Suppressor macrophage treated with lipopolysaccharide for 4 hours (primary cell): ENCODE results near the gene TOMM40.
"Not testable (repeated sequence)": the region's sequence is repeated elsewhere in the genome, so short reads cannot be mapped to it uniquely, and the experiment has no call there.

Source experiments
- DNase-seq: peaks from one replicate; pipeline ENCODE4 v3.0.0-alpha.2; 2020

The TOMM40 gene

DNA sequence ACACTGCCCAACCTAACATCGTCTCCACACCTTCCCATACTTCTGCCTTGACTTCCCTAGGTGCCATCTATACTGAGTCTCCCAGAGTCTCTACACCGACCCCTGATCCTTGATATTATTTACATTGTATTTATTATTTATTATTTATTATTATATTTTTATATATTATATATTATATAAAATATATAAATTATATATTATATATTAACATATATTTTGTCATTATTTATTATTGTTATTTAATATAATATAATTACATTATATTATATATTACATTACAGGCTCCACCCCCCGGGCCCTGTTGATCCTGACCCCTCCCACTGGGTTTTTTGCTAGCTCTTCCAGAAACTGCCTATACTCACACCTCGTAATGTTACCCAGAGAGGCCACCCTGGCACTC, 18.4 kb upstream of the TOMM40 start:
- no peak for DNase-seq

DNA sequence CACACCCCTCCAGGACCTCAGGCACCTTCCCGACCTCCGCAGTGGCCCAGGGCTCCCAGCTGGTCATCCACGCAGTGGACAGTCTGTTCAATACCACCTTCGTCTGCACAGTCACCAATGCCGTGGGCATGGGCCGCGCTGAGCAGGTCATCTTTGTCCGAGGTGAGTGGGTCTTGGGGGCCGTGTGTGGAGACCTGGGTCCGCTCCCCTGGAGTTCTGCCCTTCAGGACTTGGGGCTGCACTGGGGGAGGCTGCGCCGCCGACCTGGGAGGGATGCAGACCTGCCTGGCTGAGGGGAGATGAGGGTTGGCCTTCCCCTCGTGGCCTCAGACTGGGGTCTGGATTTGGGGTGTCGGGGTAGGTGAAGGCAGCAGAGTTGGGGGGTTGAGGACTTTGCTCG, 16.7 kb upstream of the TOMM40 start:
- DNase-seq, result no peak

DNA sequence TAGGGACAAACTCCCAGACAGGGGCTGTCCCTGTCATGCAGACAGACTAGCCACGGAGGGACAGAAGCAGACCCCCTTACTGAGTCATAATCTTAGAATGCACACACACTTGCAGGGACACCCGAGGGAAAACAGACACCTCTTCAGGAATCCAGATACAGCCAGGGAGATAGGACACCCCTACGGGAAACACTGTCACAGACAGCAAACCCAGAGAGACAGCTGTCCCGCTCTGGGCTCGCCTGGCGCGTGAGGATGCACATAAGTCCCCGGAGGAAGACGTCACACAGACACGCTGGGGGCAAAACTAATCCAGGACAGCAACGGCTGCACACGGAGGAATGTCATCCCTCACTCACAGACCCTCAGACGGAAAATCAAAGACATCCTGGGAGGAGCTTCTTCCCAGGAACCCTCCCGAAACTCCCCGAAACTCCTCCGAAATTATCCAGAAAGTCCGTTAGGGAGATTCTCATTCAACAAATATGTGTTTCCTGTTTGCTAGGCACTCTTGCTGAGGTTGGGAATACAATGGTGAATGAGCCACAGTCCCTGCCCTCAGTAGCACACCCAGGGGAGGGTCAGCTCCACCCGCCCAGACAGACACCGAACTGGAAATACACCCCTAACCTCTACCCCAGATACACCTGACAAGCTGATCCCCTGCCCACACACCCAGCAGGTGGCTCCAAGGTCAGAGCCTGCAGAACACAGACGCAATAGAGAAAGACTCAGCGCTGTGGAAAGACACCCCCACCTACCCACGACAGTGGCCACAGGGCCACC, 15.2 kb upstream of the TOMM40 start:
- DNase-seq, result no peak

DNA sequence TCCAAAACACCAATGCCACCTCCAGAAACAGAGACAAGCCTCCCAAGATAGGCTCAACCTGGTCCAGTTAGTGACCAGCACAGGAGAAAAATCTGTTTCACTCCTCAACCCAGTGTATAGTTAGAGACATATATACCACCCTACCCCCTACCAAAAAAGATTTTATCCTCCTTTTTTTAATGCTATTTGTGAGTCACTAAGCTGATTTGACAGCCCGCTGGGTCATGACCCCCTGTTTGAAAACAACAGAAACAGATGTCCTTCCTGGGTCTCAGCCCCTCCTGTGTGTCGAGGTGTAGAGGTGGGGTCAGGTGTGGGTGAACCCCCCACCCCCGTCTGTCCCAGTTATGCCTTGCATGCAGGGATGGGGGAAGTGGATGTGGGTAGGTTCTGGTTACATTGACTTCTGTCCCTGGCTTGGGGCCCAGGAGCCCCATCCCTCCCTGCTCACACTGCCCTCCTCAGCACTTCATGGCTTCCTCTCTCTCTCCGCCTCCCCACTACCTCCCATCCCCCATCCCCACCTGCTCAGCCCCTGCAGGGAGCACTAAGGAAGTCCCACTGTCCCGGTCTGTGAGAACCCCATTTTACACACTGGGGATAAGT, 14.0 kb upstream of the TOMM40 start:
- no peak for DNase-seq

DNA sequence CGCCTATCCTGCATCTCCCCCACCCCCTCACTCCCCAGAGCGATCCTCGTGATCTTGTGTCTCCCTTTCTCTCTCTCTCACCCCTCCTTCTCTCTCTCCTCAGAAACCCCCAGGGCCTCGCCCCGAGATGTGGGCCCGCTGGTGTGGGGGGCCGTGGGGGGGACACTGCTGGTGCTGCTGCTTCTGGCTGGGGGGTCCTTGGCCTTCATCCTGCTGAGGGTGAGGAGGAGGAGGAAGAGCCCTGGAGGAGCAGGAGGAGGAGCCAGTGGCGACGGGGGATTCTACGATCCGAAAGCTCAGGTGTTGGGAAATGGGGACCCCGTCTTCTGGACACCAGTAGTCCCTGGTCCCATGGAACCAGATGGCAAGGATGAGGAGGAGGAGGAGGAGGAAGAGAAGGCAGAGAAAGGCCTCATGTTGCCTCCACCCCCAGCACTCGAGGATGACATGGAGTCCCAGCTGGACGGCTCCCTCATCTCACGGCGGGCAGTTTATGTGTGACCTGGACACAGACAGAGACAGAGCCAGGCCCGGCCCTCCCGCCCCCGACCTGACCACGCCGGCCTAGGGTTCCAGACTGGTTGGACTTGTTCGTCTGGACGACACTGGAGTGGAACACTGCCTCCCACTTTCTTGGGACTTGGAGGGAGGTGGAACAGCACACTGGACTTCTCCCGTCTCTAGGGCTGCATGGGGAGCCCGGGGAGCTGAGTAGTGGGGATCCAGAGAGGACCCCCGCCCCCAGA, 12.8 kb upstream of the TOMM40 start:
- no peak for DNase-seq

DNA sequence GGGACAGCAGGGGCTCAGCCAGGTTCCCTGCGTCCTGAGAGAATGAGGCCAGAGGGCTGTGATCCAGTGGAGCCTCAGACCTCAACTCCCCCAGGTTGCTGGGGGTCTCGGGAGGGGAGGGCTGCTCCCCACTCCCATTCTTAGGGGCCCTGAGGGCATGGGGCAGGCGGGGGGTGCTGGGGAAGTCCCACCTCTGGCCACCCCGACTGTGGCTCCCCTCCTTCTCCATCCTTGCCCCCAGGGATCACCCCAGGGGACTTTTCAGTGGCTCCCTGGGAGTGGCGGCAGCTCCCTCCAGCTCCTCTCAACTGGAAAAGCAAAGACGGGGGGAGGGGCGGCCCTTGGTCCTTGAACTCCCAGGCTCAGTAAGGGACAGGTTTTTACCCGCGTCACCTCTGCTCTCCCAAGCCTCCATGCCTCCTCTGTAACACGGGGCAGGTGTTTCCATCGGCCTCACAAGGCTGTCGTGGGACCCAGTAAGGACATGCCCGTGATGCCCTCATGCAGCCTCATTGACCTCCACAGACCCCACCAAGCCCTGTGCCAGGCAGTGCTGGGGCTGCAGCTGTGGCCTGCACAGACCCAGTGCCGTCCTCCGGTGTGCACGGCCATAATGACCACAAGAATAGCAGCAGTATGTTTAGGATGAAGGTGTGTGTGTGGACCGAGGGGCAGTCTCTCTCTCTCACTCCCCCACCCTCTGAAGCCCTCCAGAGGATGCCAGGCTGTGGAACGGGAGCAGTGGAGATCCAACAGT, 11.6 kb upstream of the TOMM40 start:
- DNase-seq, result no peak

DNA sequence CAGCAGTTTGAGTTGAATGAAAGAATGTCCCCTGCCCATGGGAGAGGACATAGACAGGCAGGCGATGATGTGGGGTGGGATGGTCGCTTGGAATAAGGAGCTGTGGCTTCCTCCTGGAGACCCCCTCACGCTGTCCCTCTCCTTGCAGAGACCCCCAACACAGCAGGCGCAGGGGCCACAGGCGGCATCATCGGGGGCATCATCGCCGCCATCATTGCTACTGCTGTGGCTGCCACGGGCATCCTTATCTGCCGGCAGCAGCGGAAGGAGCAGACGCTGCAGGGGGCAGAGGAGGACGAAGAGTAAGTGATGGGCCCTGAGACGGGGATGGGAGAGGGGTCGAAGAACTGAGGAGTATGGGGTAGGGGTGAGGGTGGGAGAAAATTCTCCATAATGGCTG, 9.0 kb upstream of the TOMM40 start:
- DNase-seq, result no peak

DNA sequence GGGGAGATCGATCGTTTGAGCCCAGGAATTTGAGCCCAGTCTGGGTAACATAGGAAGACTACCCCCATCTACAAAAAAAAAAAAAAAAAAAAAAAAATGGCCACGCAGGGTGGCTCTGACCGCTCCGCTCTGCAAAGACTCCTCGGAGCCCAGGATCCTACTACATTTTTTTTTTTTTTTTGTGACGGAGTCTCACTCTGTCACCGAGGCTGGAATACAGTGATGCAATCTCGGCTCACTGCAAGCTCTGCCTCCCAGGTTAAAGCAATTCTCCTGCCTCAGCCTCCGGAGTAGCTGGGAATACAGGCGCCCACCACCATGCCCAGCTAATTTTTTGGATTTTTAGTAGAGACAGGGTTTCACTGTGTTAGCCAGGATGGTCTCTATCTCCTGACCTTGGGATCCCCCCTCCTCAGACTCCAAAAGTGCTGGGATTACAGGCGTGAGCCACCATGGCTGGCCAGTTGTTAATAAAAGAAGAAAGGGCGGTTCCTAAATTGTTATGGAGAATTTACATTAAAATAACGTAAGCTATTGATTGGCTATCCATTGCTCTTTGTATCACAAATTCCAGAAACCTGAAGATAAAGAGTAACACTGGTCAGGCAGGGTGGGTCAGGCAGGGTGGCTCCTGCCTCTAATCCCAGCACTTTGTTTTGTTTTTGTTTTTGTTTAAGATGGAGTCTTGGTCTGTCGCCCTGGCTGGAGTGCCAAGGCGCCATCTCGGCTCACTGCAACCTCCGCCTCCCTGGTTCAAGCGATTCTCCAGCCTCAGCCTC, 8.2 kb upstream of the TOMM40 start:
- not testable (repeated sequence) for DNase-seq

DNA sequence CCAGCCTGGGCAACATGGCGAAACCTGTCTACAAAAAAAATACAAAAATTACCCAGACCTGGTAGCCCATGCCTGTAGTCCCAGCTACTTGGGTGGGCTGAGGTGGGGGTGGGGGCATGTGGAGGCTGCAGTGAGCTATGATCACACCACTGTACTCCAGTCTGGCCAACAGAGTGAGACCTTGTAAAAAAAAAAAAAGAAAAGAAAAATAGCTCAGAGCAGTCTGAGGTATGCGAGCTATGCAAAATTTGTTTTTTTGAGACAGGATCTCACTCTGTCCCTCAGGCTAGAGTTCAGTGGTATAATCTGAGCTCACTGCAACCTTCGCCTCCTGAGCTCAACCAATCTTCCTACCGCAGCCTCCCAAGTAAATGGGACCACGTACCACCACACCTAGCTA, 7.1 kb upstream of the TOMM40 start:
- no peak for DNase-seq

DNA sequence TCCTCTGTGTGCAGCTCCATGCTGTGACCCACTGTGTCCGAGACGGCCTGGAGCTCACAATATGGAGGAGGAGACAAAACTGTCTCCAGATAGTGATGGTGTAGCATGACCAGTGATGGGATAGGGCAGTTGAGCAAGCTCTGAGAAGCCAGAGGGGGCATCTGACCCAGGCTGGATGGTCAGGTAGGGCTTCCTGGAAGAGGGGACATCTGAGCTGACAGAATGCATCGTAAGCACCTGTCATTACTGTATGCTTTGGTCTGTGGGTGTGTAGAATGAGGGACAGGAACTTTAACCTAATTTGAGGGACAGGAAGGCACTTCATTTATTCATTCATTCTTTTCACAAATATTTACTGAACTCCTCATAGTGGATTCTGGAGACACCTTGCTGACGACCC, 6.5 kb upstream of the TOMM40 start:
- no peak for DNase-seq

DNA sequence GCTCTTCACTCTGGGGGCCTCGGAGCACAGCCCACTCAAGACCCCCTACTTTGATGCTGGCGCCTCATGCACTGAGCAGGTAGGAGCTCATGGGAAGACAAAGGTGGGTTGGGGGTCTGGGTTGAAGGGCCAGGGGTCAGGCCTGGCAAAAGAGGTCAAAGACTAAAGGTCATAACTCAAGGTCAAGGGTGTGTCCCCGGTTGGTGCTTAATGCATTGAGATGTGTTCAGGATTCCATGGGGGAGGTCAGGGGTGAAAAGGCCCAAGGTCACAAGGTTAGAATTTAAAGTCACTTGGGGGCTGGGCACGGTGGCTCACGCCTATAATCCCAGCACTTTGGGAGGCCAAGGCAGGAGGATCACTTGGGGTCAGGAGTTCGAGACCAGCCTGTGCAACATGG, 4.9 kb upstream of the TOMM40 start:
- DNase-seq, result no peak

DNA sequence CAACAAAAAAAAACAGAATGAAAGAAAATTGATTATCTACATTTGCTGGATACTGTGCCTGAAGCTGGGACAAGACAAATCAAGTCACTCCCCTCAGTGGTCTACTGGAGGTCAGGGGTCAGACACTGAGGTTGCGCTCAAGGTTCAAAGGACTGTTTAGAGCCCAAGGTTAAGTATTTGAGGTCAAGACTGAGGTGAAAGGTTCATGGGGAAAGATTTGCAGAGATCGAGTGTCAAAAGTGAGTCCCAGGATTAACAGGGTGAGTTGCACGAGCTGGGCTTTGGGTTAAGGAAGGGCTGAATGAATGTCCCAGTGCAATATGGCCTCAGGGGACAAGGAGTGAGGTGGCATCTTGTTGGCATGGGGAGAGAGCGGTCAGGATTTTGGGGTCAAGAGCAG, 3.4 kb upstream of the TOMM40 start:
- DNase-seq, result no peak

DNA sequence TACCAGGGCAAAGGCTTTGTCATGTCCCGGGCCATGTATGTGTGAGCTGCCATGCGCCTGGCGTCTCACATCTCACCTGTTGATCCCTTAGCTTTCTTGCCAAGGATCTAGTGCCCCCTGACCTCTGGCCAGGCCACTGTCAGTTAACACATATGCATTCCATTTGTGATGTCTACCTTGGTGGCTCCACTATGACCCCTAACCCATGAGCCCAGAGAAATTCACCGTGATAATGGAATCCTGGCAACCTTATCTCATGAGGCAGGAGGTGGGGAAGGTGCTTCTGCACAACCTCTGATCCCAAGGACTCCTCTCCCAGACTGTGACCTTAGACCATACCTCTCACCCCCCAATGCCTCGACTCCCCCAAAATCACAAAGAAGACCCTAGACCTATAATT, 2.7 kb upstream of the TOMM40 start:
- DNase-seq, result not testable (repeated sequence)

DNA sequence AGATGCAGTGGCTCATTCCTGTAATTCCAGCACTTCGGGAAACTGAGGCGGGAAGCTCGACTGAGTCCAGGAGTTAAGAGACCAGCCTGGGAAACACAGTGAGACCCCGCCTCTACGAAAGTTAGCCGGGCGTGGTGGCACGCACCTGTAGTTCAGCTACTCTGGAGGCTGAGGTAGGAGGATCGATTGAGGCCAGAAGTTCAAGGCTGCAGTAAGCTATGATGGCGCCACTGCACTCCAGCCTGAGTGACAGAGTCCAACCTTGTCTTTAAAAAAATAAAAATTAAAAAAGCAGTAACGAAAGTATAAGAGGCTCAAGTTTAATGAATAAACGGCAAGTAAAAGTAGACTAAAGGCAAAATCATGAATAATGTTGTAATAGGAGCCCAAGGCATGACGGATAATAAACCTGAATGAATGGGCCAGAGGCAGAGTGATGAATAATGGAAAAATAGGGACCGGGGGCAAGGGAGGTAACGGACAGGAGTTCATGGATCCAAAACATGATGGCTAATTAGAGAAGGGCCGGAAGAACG, 1.2 kb upstream of the TOMM40 start:
- DNase-seq, result no peak

DNA sequence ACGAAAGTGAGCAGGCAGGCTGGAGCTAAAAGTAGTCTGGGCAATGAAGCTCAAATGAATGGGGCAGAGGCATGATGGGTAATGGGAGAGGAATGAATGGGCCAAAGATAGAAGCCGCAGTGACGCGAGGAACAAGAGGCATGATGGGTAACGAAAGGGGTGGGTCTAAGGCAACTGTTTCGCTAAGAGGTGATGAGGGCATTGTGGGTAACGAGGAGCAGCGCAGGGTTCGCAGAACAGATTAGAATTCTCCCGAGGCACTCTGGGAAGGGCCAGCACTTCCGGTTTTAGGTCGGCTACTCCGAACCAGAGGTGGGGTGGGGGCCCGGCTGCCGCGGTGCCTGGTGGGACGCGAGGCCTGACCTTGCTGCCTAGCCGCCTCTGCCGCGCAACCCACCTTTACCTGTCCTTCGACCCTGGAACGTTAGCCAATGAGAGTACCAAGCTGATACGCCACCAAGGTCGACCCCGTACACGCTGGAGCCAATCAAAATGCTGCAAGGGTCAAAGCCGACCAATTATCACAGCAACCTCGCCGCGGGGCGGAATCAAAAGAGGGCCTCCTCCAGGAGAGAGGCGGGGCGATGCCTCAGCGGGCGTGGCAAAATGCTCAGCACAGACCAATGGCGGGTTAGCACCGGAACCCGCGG, 563 bp upstream of the TOMM40 start:
- peak; percentile 95 for DNase-seq

DNA sequence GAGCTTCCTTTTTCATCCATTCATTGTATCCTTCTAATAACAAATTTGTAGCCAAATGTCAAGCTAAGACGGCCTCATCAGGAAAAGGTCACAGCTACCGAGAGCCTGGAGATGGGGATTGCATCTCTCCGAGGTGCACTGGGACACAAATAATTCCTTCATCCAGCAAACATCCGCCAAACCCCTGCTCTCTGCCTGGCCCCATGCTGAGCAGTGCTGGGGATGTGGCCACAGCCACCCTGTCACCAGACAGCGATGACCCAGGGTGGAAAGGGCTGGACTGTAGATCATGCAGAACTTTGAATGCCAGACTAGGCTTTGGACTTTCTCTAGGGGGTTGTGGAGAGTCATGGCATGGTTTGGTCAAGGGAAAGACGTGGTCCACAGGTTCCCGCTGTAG, 1.9 kb downstream of the TOMM40 start:
- no peak for DNase-seq

DNA sequence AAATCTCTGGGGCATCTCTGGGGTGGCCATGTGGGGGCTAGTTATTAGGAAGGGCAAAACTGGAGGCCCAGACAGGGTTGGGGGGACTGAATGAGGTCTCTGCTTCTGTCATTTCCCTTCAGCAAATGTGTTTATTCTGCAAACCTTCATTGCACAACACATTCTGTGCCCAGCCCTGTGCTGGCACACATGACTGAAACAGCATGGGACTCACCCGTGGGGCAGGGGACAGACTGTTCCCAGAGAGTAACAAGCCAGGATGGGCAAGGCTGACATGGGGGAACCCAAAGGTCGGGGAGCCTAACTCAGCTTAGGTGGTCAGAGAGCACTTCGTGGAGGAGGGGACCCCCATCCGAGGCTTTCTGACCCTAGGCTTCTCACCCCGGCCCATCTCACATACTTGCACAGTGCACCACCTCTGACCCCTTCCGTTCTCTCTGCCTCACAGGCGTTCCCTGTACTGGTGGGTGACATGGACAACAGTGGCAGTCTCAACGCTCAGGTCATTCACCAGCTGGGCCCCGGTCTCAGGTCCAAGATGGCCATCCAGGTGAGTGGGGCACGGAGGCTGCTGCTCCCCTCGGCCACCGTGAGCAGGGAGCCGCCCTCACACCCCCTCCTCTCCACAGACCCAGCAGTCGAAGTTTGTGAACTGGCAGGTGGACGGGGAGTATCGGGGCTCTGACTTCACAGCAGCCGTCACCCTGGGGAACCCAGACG, 2.4 kb downstream of the TOMM40 start:
- DNase-seq, result no peak

DNA sequence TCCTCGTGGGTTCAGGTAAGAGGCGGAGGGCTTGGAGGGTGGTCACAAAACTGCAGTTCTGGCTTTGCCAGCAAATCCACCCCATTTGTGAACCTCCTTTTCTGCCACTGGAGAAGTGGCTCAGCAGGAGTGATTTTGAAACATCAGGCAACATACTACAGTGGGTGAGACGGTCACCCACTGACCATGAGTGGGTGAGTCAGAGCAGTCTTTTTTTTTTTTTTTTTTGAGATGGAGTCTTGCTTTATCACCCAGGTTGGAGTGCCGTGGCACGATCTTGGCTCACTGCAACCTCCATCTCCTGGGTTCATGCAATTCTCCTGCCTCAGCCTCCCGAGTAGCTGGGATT, 3.0 kb downstream of the TOMM40 start:
- DNase-seq, result peak; percentile 39

DNA sequence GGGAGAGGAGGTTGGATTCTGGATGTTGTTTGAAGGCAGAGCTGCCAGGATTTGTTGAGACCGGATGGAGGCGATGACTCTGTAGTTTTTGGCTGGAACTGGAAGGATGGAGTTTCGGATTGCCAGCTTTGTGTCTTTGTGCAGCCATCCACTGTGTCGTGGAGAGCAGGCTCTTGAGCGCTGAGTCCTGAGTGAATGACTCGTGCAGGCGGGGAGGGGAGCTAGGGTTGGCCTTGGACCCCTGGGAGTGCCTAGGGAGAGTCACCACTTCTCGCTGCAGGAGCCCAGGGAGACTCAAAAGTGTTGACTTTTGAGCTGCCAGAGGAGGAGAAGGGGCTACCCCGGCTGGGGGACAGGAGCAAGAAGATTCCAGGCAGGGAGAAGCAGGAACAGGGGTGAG, 3.9 kb downstream of the TOMM40 start:
- no peak for DNase-seq

DNA sequence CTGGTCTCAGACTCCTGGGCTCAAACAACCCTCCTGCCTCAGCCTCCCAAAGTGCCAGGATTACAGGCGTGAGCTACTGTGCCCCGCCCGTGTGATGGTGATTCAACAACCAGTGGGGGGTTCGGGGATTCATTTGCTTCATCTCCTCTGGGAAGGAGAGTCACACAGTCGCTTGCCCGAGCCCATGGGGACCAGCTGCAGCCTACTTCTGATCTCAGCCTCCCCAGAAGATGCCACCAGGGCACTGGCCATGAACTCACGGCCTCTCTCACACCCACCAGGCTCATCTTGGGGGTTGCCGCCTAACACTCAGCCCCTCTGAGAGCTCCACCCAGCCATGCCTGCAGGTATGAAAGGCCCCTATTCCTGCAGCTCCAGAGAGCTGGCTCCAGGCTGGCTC, 6.8 kb downstream of the TOMM40 start:
- no peak for DNase-seq
